ENCODE results near the gene LRRC17. TPM values are rescaled to one million over a fixed set of nuclear protein-coding genes. Genes with fewer than 3 reads are reported as not detected.

LRRC17 gene
- total RNA-seq, 1 experiment from 2014 or later = not detected

DNA sequence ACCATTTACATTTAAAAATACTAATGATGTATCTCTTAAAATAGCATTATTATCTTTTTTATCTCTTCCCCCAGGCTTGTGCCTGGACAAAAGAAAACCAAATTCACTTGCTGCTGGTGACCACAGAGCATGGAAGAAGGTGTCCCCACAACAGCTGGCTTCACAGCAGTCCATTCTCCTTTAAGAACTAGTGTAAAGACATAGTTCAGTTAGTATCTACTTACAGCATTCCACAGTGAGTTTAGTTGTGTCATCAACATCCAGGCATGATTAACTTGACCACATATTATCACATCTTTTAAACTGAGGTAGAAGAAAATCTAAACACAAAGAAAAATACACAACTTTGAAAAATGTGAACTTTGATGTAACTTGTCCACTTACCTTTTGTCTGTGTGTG, 55.0 kb downstream of the LRRC17 start:
- H2AFZ ChIP-seq = no peak overlapping the region
- H3K4me2 ChIP-seq = no peak overlapping the region
- H3K9me2 ChIP-seq (ENCODE audit: insufficient read depth) = no peaks in the 10 kb centered on the region
- H3K4me1 ChIP-seq (replicated peaks; ENCODE audit: insufficient read depth) = no peaks in the 10 kb centered on the region
- no peak overlapping the region for H3K27ac ChIP-seq
- H3F3A ChIP-seq (ENCODE audit: insufficient read depth, low read depth) = no peaks in the 10 kb centered on the region
- CTCF ChIA-PET = no interaction called here
- no peaks in the 10 kb centered on the region for H3K36me3 ChIP-seq (ENCODE audit: low read depth)
- TF ChIP-seq, protein P1, sequence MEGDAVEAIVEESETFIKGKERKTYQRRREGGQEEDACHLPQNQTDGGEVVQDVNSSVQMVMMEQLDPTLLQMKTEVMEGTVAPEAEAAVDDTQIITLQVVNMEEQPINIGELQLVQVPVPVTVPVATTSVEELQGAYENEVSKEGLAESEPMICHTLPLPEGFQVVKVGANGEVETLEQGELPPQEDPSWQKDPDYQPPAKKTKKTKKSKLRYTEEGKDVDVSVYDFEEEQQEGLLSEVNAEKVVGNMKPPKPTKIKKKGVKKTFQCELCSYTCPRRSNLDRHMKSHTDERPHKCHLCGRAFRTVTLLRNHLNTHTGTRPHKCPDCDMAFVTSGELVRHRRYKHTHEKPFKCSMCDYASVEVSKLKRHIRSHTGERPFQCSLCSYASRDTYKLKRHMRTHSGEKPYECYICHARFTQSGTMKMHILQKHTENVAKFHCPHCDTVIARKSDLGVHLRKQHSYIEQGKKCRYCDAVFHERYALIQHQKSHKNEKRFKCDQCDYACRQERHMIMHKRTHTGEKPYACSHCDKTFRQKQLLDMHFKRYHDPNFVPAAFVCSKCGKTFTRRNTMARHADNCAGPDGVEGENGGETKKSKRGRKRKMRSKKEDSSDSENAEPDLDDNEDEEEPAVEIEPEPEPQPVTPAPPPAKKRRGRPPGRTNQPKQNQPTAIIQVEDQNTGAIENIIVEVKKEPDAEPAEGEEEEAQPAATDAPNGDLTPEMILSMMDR (conservative IDR thresholded peaks at IDR 0.05) = no peak
- TF ChIP-seq EZH2 (IDR thresholded peaks at IDR 0.05; ENCODE audit: low read depth) = no peak
- H3K4me3 ChIP-seq = no peak overlapping the region
- DNase-seq = no peak
- H3K79me2 ChIP-seq (ENCODE audit: low read depth) = no peaks in the 10 kb centered on the region
- no TSS peak for BruUV-seq (replicated peaks)
- POLR2A ChIA-PET (ENCODE audit: unreplicated experiment) = no interaction called here
- H4K20me1 ChIP-seq (ENCODE audit: insufficient read depth) = no peaks in the 10 kb centered on the region
- intact Hi-C loops (cut with micrococcal nuclease; ENCODE audit: unreplicated experiment) = no loop called here
- H3K27me3 ChIP-seq (ENCODE audit: insufficient read depth, low read depth) = no peaks in the 10 kb centered on the region
- no peaks in the 10 kb centered on the region for H3K9me3 ChIP-seq (ENCODE audit: insufficient read depth, low read depth)

DNA sequence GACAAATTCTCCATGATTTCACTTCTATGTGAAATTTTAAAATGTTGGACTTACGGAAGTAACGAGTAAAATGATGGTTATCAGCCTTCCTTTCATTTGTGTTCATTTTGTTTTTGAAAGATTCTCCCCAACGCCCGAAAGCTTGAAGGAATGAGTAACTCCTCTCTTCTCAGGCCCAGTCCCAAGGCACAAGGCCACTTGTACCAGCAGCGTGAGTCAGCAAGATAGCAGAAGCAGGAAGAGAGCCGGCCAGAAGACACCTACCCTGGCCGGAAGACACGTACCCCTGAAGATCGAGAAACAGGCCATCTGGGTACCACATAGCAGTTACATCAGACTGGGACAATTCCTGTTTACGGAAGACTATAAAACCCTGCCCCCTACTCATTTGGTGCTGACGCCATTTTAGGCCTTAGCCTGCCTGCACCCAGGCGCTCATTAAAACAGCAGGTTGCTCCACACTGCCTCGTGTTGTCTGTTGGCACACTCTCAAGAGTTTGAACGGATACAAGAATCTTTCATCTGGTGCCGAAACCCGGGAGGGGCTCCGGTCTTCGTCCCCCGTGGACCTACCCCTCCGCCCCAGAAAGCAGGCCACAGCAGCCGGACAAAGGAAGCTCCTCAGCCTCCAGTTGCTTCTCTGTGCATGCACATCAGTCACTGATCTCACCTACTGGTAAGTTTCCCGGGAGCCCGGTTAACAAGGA, 60.4 kb downstream of the LRRC17 start:
- no peak overlapping the region for H2AFZ ChIP-seq
- no peaks in the 10 kb centered on the region for H3K27me3 ChIP-seq (ENCODE audit: insufficient read depth, low read depth)
- H4K20me1 ChIP-seq (ENCODE audit: insufficient read depth) = no peaks in the 10 kb centered on the region
- no peak overlapping the region for H3K4me3 ChIP-seq
- H3K9me3 ChIP-seq (ENCODE audit: insufficient read depth, low read depth) = peaks cover 6% of the 10 kb centered on the region; the same call in 1 of the 2 replicates
- no peaks in the 10 kb centered on the region for H3K36me3 ChIP-seq (ENCODE audit: low read depth)
- POLR2A ChIA-PET (ENCODE audit: unreplicated experiment) = interaction anchor here (0.5 to 0.6 kb wide), 2 partner anchors 22 to 64 kb away, joined by 3 to 4 read pairs; no protein-coding TSS in a partner anchor
- H3K9me2 ChIP-seq (ENCODE audit: insufficient read depth) = no peaks in the 10 kb centered on the region
- DNase-seq = peak in 1 of 2 experiments; percentile 43
- intact Hi-C loops (cut with micrococcal nuclease; ENCODE audit: unreplicated experiment) = loop anchor here (5.0 kb wide), 2 partner anchors 64 to 96 kb away; no protein-coding TSS in a partner anchor
- no peaks in the 10 kb centered on the region for H3K79me2 ChIP-seq (ENCODE audit: low read depth)
- H3K4me1 ChIP-seq (replicated peaks; ENCODE audit: insufficient read depth) = peaks cover 3% of the 10 kb centered on the region; the same call in 1 of the 2 replicates
- TSS peak; percentile 87 for BruUV-seq (replicated peaks)
- H3F3A ChIP-seq (ENCODE audit: insufficient read depth, low read depth) = no peaks in the 10 kb centered on the region
- CTCF ChIA-PET = no interaction called here
- no peak for TF ChIP-seq EZH2 (IDR thresholded peaks at IDR 0.05; ENCODE audit: low read depth)
- TF ChIP-seq, protein P1 (conservative IDR thresholded peaks at IDR 0.05) = no peak
- H3K27ac ChIP-seq = no peak overlapping the region
- H3K4me2 ChIP-seq = no peak overlapping the region

DNA sequence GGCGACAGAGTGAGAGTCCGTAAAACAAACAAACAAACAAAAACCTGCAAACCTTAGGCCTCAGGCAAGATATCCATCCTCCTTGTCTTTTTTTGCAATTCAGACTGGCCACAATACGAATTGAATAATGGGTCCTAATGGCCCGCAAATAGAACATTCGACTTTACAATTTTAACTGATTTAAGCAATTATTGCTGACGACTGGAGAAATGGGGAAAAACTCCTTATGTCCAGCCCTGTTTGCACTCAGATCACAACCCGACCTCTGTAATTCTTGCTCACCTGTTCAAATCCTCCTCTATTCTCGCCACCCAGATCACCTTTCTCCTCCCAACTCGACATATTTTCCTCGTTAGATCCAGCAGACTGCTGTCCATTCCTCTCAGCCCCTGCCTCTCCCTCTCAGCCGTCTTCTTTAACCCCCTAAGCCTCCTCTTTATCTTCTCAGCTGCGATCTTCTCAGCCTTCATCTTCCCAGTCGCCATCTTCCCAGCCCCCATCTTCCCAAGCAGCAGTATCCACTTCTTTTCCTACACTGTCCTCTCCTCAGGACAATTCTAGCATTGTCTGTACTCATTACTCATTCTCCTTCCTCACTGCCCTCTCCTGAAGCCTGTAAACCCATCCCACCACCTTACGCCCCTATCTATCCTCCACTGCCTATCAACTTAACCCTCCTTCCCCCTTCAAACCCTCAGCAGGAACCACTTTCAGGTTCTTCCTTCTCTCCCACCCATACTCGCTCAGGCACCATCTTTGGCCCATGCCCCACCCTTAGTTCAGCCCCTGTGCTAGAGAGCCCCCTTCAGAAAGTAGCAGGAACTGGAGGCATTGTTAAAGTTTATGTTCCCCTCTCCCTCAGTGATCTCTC, 61.8 kb downstream of the LRRC17 start:
- Histone ChIP-seq H3K4me3 (no peak overlapping the region), H3K4me2 (no peak overlapping the region), H3K27ac (no peak overlapping the region), H4K20me1 (ENCODE audit: insufficient read depth) (no peaks in the 10 kb centered on the region), H3K9me3 (ENCODE audit: insufficient read depth, low read depth) (peaks cover 9% of the 10 kb centered on the region), H3K36me3 (ENCODE audit: low read depth) (no peaks in the 10 kb centered on the region; the same call in 1 of the 2 replicates), H3F3A (ENCODE audit: insufficient read depth, low read depth) (no peaks in the 10 kb centered on the region), H3K4me1 (replicated peaks; ENCODE audit: insufficient read depth) (peaks cover 12% of the 10 kb centered on the region), H3K27me3 (ENCODE audit: insufficient read depth, low read depth) (no peaks in the 10 kb centered on the region), H3K9me2 (ENCODE audit: insufficient read depth) (no peaks in the 10 kb centered on the region), H2AFZ (no peak overlapping the region), H3K79me2 (ENCODE audit: low read depth) (no peaks in the 10 kb centered on the region)
- TF ChIP-seq EZH2 (IDR thresholded peaks at IDR 0.05; ENCODE audit: low read depth) = no peak
- TF ChIP-seq, protein P1 (conservative IDR thresholded peaks at IDR 0.05) = no peak
- intact Hi-C loops (cut with micrococcal nuclease; ENCODE audit: unreplicated experiment) = loop anchor here (5.0 kb wide), 2 partner anchors 63 to 97 kb away; no protein-coding TSS in a partner anchor
- ChIA-PET POLR2A (ENCODE audit: unreplicated experiment) (no interaction called here), CTCF (no interaction called here)
- BruUV-seq (replicated peaks) = no TSS peak
- no peak for DNase-seq
